Measurements from ENCODE around the gene RPLP2.

DNA sequence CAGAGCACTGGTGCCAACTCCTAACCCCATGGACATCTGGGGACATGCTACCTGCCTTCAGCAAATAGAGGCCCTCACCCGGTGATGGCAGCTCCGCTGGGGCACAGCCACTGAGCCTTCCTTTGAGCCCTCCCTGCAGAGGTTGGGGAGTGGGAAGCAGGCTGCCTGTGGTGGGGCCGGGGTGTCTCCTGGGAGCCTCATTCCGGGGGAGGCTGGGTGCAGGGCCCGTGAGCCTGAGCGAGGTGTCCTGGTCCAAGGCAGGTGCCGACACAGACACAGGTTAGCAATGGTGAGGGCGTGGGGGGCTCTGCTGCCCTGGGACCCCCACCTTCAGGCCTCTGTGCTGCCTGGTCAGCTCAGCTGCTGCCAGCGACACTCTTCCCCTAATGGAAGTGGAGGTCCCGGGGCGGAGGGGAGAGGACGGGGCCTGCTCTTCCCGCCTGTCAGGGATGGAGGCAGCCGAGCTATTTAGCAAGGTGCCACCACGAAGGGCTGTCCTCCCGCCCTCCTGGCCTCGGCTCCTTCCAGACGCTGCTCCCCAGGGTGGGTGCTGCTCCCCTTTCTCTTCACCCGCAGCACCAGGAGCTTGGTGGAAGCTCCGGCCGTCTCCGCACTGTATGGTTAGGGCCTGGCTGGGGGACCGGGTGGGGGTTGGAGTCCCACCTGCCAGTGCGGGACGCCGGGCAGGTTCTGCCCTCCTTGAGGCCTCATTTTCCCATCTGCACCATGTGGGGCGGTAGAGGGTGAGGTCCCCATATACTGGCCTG lies 44.1 kb downstream of the RPLP2 start:
- TF ChIP-seq, protein P1, sequence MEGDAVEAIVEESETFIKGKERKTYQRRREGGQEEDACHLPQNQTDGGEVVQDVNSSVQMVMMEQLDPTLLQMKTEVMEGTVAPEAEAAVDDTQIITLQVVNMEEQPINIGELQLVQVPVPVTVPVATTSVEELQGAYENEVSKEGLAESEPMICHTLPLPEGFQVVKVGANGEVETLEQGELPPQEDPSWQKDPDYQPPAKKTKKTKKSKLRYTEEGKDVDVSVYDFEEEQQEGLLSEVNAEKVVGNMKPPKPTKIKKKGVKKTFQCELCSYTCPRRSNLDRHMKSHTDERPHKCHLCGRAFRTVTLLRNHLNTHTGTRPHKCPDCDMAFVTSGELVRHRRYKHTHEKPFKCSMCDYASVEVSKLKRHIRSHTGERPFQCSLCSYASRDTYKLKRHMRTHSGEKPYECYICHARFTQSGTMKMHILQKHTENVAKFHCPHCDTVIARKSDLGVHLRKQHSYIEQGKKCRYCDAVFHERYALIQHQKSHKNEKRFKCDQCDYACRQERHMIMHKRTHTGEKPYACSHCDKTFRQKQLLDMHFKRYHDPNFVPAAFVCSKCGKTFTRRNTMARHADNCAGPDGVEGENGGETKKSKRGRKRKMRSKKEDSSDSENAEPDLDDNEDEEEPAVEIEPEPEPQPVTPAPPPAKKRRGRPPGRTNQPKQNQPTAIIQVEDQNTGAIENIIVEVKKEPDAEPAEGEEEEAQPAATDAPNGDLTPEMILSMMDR (optimal IDR thresholded peaks at IDR 0.05 in 1 of 3, IDR thresholded peaks at IDR 0.05 in 1 of 3, conservative IDR thresholded peaks at IDR 0.05 in 1 of 3; ENCODE audit: extremely low read depth in 1 of 3, insufficient read depth in 2 of 3, low read length in 3 of 3): no peak
- no peak for TF ChIP-seq EZH2 (IDR thresholded peaks at IDR 0.05; ENCODE audit: low read length)
